K562 (cell line): ENCODE measurements around the gene OSBP2. TPM values are rescaled to one million over a fixed set of nuclear protein-coding genes. Genes with fewer than 3 reads are reported as not detected.
A peak's percentile ranks its signal among the peaks of the same experiment; 100 is the strongest.

Source experiments
- ATAC-seq: fragments of 200-7000 bp; cut with Tn5 transposase; 3 replicates; pipeline ENCODE4 v1.9.1; 2020; ENCODE audit warnings: moderate library complexity
- BruUV-seq: library from RNA; stranded (reverse); fragments of 400-500 nt; replicated peaks from 2 replicates; lab custom pipeline; 2021; lab: Mats Ljungman, UMichigan
- CTCF ChIA-PET: fragments of 300-600 bp; formaldehyde crosslinking; extraction: SDS; loops from one replicate; lab custom pipeline; 2021; ENCODE audit warnings: low intra/inter-chr PET ratio; lab: Yijun Ruan, JAX
- POLR2A ChIA-PET: fragments of 300-600, 350-650 bp; sonication (Branson Sonifier 250); formaldehyde crosslinking; extraction: SDS; loops from one replicate; lab custom pipeline; 2021; ENCODE audit warnings: antibody characterized with exemption, inconsistent platforms; lab: Yijun Ruan, JAX
- DNase-seq, 4 experiments: peaks; one replicate each; pipeline versions ENCODE4 v3.0.0 to v3.0.0-alpha.2; 2011 to 2018; ENCODE audit warnings: low spot score in 3 of 4, mixed read lengths in 3 of 4; ENCODE audit errors: extremely low read depth in 1 of 4
- FAIRE-seq: peaks from 2 replicates; lab custom pipeline; 2011; peaks lifted over from hg19 to GRCh38; lab: Jason Lieb, UNC
- H2AFZ ChIP-seq: 2 replicates; pipeline ENCODE4 v1.6.0; 2011; ENCODE audit warnings: low read depth, low read length, control low read depth, inconsistent platforms
- H3K27ac ChIP-seq: fragments of 200-600 bp; 3 replicates; pipeline ENCODE4 v1.8.0; 2011; ENCODE audit warnings: low read depth, mild to moderate bottlenecking, control low read depth, inconsistent platforms, low read length, moderate library complexity, mixed read lengths; ENCODE audit errors: extremely low read depth
- H3K27me3 ChIP-seq, 2 experiments: fragments of 300-600 bp in 1 of 2; 2 replicates in 1 of 2; 3 replicates in 1 of 2; pipeline versions ENCODE4 v1.6.0 to v1.8.0; 2011; ENCODE audit warnings: inconsistent platforms in 2 of 2, low read length in 2 of 2, mild to moderate bottlenecking in 1 of 2, mixed read lengths in 1 of 2, moderate library complexity in 1 of 2; ENCODE audit not compliant: control insufficient read depth in 2 of 2, insufficient read depth in 2 of 2
- H3K36me3 ChIP-seq: fragments of 300-600 bp; 3 replicates; pipeline ENCODE4 v1.8.0; 2011; ENCODE audit warnings: mild to moderate bottlenecking, low read length, inconsistent platforms; ENCODE audit not compliant: control insufficient read depth, insufficient read depth
- H3K4me1 ChIP-seq, 2 experiments: fragments of 200-600 bp in 1 of 2; replicated peaks in 1 of 2; 2 replicates in 1 of 2; 3 replicates in 1 of 2; pipeline versions ENCODE4 v1.5.1 to v1.8.0; 2011; ENCODE audit warnings: inconsistent platforms in 2 of 2, low read length in 2 of 2, mild to moderate bottlenecking in 1 of 2, mixed read lengths in 1 of 2, moderate library complexity in 1 of 2; ENCODE audit not compliant: control insufficient read depth in 2 of 2, insufficient read depth in 2 of 2
- H3K4me2 ChIP-seq: 2 replicates; pipeline ENCODE4 v1.6.1; 2011; ENCODE audit warnings: low read length, control low read depth, inconsistent platforms, mixed read lengths; ENCODE audit not compliant: insufficient read depth
- H3K4me3 ChIP-seq: fragments of 200-600 bp; sonication (generic), shearing (Covaris generic); 2 replicates; pipeline ENCODE4 v1.5.1; 2016; ENCODE audit warnings: control low read depth, inconsistent platforms
- H3K79me2 ChIP-seq: fragments of 200-600 bp; 3 replicates; pipeline ENCODE4 v1.8.0; 2011; ENCODE audit warnings: low read length, inconsistent platforms; ENCODE audit not compliant: control insufficient read depth, insufficient read depth
- H3K9ac ChIP-seq, 2 experiments: 2 replicates each; pipeline versions ENCODE4 v1.6.0 to v1.6.1; 2011; ENCODE audit warnings: low read depth in 2 of 2, low read length in 2 of 2, control low read depth in 1 of 2, inconsistent platforms in 1 of 2, mild to moderate bottlenecking in 1 of 2, mixed read lengths in 1 of 2; ENCODE audit not compliant: insufficient read depth in 1 of 2
- H3K9me1 ChIP-seq: one replicate; pipeline ENCODE4 v1.6.0; 2011; ENCODE audit warnings: inconsistent platforms, mild to moderate bottlenecking, low read length, moderate library complexity; ENCODE audit not compliant: control insufficient read depth, insufficient read depth
- H3K9me3 ChIP-seq: replicated peaks from 2 replicates; pipeline ENCODE4 v1.5.1; 2011; ENCODE audit warnings: low read depth, low read length, inconsistent platforms; ENCODE audit not compliant: control insufficient read depth, insufficient read depth
- H4K20me1 ChIP-seq: replicated peaks from 2 replicates; pipeline ENCODE4 v1.6.1; 2011; ENCODE audit warnings: low read length, inconsistent platforms, mixed read lengths; ENCODE audit not compliant: control insufficient read depth, insufficient read depth
- CEBPB ChIP-seq: fragments of 450-650 bp; IDR thresholded peaks from 2 replicates; pipeline ENCODE4 v1.6.1; 2016; ENCODE audit warnings: missing genetic modification characterization, missing compliant biosample characterization
- CXXC5 ChIP-seq: fragments of 250-450 bp; sonication (Bioruptor Pico); IDR thresholded peaks from 2 replicates; pipeline ENCODE4 v1.8.0; 2022; ENCODE audit warnings: inconsistent platforms, mild to moderate bottlenecking, moderate library complexity
- EP400 ChIP-seq: fragments of 450-650 bp; IDR thresholded peaks from 2 replicates; pipeline ENCODE4 v1.6.1; 2017; ENCODE audit warnings: antibody characterized with exemption, mild to moderate bottlenecking, moderate library complexity
- EWSR1 ChIP-seq: fragments of 450-650 bp; IDR thresholded peaks from 2 replicates; pipeline ENCODE4 v1.6.1; 2018; ENCODE audit warnings: borderline replicate concordance, mild to moderate bottlenecking, low read depth, moderate library complexity; ENCODE audit not compliant: partially characterized antibody
- HMBOX1 ChIP-seq: sonication (generic); IDR thresholded peaks from 2 replicates; pipeline ENCODE4 v1.6.1; 2016
- L3MBTL2 ChIP-seq: fragments of 450-650 bp; IDR thresholded peaks from 2 replicates; pipeline ENCODE4 v1.6.1; 2016; ENCODE audit warnings: mild to moderate bottlenecking, moderate library complexity
- MYC ChIP-seq, 2 experiments: fragments of 250-450 bp in 1 of 2; sonication (Bioruptor Pico) in 1 of 2; IDR thresholded peaks; 2 replicates each; pipeline versions ENCODE4 v1.5.1 to v1.6.1; 2012 to 2021; ENCODE audit warnings: low read depth in 2 of 2, borderline replicate concordance in 1 of 2, improper control_type of control experiment in 1 of 2, low read length in 1 of 2, mild to moderate bottlenecking in 1 of 2, moderate library complexity in 1 of 2
- ZKSCAN8 ChIP-seq: fragments of 200-800 bp; sonication (Bioruptor generic); IDR thresholded peaks from 2 replicates; pipeline ENCODE4 v1.6.1; 2016; ENCODE audit warnings: missing genetic modification characterization, missing compliant biosample characterization
- WGBS: fragments of 100-300 bp; shearing (Covaris generic); methylation state at CpG from one replicate; pipeline ENCODE4 v1.1.6; 2016; ENCODE audit warnings: low coverage, mixed read lengths; ENCODE audit not compliant: insufficient coverage; ENCODE audit errors: missing lambda C conversion rate; 5-methylcytosine and 5-hydroxymethylcytosine counted together
- in situ Hi-C: fragments of 300-500 bp; cut with MboI; formaldehyde crosslinking; loops from 4 replicates; pipeline ENCODE4 v1.15.0; 2018; ENCODE audit warnings: inconsistent platforms, mixed read lengths
- intact Hi-C: fragments of 100-400 bp; cut with micrococcal nuclease; formaldehyde crosslinking; loops from 2 replicates; pipeline ENCODE4 v1.14.2; 2022
- polyA plus RNA-seq, 8 experiments: library from polyadenylated mRNA; depleted of rRNA in 4 of 8; stranded (reverse) in 5 of 8; unstranded in 3 of 8; fragments of >200 nt; fragmentation: Nextera tagmentation in 2 of 8; fragmentation: Illumina TruSeq in 1 of 8; extraction: Ambion mirVana in 2 of 8; extraction: Trizol in 1 of 8; gene quantifications; 2 replicates each; pipeline versions ENCODE4 v1.2.1 to v1.2.3, GENCODE V29; 2011 to 2014; ENCODE audit warnings: inconsistent platforms in 1 of 8, missing spikeins in 1 of 8
- total RNA-seq, 7 experiments: library from RNA; depleted of rRNA in 6 of 7; stranded (reverse); fragments of >200 nt in 6 of 7; fragmentation: Illumina TruSeq in 2 of 7; extraction: Trizol in 2 of 7; gene quantifications; 2 replicates each; pipeline versions ENCODE4 v1.2.1 to v1.2.3, GENCODE V29; 2011 to 2021; ENCODE audit warnings: low replicate concordance in 1 of 7
- TF ChIP-seq, protein P1 (sequence below): fragments of 450-650 bp; IDR thresholded peaks from 2 replicates; pipeline ENCODE4 v1.6.1; 2016; ENCODE audit warnings: mild to moderate bottlenecking, moderate library complexity

OSBP2 gene
- total and polyA plus RNA-seq, 9 of the 15 experiments (the other 6 are each of a cell fraction or from before 2014, with no cell fraction given): 0.52 to 29.5 (median 21.6) TPM

DNA sequence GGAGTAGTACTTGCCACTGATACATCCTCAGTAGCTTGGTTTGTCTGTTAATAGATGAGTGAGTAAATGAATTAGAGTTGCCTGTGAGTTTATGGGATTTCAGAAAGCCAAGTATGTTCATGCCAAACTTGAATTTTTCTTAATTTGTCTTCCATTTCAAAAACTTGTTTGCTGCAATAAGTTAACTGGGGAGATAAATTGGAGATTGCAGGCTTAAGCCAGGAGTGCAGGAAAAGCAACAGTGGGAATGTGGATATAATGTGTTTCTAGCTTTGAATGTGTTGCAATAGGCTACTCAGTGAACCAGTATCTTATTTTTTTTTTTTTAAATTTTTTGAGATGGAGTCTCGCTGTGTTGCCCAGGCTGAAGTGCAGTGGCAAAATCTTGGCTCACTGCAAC is 8.2 kb downstream of the OSBP2 start (continued):
- TF ChIP-seq HMBOX1 (no peak), EP400 (no peak)

DNA sequence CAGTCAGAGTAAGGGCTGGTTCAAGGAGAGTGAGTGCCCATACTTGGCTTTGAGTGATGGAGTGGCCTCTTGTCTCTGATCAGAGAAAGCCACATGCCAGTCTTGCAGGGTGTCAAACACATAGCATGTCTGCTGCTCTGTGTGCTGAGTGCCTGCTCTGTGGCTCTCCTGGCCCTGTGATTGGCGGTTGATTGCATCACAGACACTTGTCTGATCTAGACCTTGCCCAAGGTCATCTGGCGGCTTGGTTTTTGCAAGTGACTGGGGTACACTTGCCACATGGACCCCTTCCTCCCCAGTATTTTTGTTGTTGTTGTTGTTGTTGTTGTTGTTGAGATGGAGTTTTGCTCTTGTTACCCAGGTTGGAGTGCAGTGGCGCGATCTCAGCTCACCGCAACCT is 10.3 kb downstream of the OSBP2 start:
- WGBS: 65% methylated on average over 2 of the region's 5 CpGs
- H3K36me3 ChIP-seq: no peaks in the 10 kb centered on the region
- no peaks in the 10 kb centered on the region for H4K20me1 ChIP-seq
- no peaks in the 10 kb centered on the region for H3K9me1 ChIP-seq
- no peak overlapping the region for H3K4me2 ChIP-seq
- ATAC-seq (no peak), FAIRE-seq (no peak), DNase-seq (no peak)
- no peak overlapping the region for H3K9ac ChIP-seq
- H3K27ac ChIP-seq: no peak overlapping the region
- intact Hi-C loops: no loop called here
- H3K9me3 ChIP-seq: no peaks in the 10 kb centered on the region
- no peak overlapping the region for H2AFZ ChIP-seq
- no peaks in the 10 kb centered on the region for H3K27me3 ChIP-seq
- in situ Hi-C loops: no loop called here
- no TSS peak for BruUV-seq
- ChIA-PET CTCF (no interaction called here), POLR2A (no interaction called here)
- peaks cover 3 to 8% of the 10 kb centered on the region in 2 experiments; a peak in 3 of 5 replicates for H3K4me1 ChIP-seq
- no peaks in the 10 kb centered on the region for H3K79me2 ChIP-seq
- H3K4me3 ChIP-seq: no peak overlapping the region
- TF ChIP-seq, protein P1, sequence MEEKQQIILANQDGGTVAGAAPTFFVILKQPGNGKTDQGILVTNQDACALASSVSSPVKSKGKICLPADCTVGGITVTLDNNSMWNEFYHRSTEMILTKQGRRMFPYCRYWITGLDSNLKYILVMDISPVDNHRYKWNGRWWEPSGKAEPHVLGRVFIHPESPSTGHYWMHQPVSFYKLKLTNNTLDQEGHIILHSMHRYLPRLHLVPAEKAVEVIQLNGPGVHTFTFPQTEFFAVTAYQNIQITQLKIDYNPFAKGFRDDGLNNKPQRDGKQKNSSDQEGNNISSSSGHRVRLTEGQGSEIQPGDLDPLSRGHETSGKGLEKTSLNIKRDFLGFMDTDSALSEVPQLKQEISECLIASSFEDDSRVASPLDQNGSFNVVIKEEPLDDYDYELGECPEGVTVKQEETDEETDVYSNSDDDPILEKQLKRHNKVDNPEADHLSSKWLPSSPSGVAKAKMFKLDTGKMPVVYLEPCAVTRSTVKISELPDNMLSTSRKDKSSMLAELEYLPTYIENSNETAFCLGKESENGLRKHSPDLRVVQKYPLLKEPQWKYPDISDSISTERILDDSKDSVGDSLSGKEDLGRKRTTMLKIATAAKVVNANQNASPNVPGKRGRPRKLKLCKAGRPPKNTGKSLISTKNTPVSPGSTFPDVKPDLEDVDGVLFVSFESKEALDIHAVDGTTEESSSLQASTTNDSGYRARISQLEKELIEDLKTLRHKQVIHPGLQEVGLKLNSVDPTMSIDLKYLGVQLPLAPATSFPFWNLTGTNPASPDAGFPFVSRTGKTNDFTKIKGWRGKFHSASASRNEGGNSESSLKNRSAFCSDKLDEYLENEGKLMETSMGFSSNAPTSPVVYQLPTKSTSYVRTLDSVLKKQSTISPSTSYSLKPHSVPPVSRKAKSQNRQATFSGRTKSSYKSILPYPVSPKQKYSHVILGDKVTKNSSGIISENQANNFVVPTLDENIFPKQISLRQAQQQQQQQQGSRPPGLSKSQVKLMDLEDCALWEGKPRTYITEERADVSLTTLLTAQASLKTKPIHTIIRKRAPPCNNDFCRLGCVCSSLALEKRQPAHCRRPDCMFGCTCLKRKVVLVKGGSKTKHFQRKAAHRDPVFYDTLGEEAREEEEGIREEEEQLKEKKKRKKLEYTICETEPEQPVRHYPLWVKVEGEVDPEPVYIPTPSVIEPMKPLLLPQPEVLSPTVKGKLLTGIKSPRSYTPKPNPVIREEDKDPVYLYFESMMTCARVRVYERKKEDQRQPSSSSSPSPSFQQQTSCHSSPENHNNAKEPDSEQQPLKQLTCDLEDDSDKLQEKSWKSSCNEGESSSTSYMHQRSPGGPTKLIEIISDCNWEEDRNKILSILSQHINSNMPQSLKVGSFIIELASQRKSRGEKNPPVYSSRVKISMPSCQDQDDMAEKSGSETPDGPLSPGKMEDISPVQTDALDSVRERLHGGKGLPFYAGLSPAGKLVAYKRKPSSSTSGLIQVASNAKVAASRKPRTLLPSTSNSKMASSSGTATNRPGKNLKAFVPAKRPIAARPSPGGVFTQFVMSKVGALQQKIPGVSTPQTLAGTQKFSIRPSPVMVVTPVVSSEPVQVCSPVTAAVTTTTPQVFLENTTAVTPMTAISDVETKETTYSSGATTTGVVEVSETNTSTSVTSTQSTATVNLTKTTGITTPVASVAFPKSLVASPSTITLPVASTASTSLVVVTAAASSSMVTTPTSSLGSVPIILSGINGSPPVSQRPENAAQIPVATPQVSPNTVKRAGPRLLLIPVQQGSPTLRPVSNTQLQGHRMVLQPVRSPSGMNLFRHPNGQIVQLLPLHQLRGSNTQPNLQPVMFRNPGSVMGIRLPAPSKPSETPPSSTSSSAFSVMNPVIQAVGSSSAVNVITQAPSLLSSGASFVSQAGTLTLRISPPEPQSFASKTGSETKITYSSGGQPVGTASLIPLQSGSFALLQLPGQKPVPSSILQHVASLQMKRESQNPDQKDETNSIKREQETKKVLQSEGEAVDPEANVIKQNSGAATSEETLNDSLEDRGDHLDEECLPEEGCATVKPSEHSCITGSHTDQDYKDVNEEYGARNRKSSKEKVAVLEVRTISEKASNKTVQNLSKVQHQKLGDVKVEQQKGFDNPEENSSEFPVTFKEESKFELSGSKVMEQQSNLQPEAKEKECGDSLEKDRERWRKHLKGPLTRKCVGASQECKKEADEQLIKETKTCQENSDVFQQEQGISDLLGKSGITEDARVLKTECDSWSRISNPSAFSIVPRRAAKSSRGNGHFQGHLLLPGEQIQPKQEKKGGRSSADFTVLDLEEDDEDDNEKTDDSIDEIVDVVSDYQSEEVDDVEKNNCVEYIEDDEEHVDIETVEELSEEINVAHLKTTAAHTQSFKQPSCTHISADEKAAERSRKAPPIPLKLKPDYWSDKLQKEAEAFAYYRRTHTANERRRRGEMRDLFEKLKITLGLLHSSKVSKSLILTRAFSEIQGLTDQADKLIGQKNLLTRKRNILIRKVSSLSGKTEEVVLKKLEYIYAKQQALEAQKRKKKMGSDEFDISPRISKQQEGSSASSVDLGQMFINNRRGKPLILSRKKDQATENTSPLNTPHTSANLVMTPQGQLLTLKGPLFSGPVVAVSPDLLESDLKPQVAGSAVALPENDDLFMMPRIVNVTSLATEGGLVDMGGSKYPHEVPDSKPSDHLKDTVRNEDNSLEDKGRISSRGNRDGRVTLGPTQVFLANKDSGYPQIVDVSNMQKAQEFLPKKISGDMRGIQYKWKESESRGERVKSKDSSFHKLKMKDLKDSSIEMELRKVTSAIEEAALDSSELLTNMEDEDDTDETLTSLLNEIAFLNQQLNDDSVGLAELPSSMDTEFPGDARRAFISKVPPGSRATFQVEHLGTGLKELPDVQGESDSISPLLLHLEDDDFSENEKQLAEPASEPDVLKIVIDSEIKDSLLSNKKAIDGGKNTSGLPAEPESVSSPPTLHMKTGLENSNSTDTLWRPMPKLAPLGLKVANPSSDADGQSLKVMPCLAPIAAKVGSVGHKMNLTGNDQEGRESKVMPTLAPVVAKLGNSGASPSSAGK: no peak
- TF ChIP-seq ZKSCAN8 (CRISPR knock-in tag): no peak
- TF ChIP-seq L3MBTL2: peak; percentile 46
- TF ChIP-seq EWSR1: no peak
- TF ChIP-seq MYC (IDR thresholded peaks at IDR 0.05; ENCODE audit: low read depth, low read length): no peak
- TF ChIP-seq MYC (CRISPR knock-in tag; IDR thresholded peaks at IDR 0.05; ENCODE audit: borderline replicate concordance, low read depth): no peak
- TF ChIP-seq CEBPB: peak; percentile 69
- TF ChIP-seq CXXC5 (CRISPR knock-in tag): no peak
